HG03025 (cell line): ENCODE results near the gene PRDM11.
"Not testable (repeated sequence)": the region's sequence is repeated elsewhere in the genome, so short reads cannot be mapped to it uniquely, and the experiment has no call there.

ENCODE experiments used
- ATAC-seq: cut with Tn5 transposase; IDR thresholded peaks from one replicate; pipeline ENCODE4 v1.9.1; 2021; ENCODE audit warnings: mild to moderate bottlenecking, moderate library complexity; ENCODE audit not compliant: unreplicated experiment, low FRiP score

PRDM11 gene

GRCh38 chr11:45226901-45227300 lies 80.5 kb downstream of the PRDM11 start:
- ATAC-seq: no peak

- no peak for ATAC-seq
Observed at GRCh38 chr11:45227836-45228235, 81.4 kb downstream of the PRDM11 start.

- no peak for ATAC-seq
Observed at GRCh38 chr11:45229401-45230020, 83.1 kb downstream of the PRDM11 start.

- ATAC-seq: no peak
Observed at GRCh38 chr11:45232341-45233080, 86.1 kb downstream of the PRDM11 start.

GRCh38 chr11:45233121-45233803 lies 86.8 kb downstream of the PRDM11 start:
- peak; percentile 78 for ATAC-seq

GRCh38 chr11:45233804-45234170 lies 87.3 kb downstream of the PRDM11 start:
- ATAC-seq: no peak

- ATAC-seq: no peak
Observed at GRCh38 chr11:45234306-45235006, 88.0 kb downstream of the PRDM11 start.

- no peak for ATAC-seq
Observed at GRCh38 chr11:45237711-45238315, 91.4 kb downstream of the PRDM11 start.

- ATAC-seq: no peak
Observed at GRCh38 chr11:45238724-45239123, 92.3 kb downstream of the PRDM11 start.

GRCh38 chr11:45239733-45240132 lies 93.3 kb downstream of the PRDM11 start:
- ATAC-seq: no peak

GRCh38 chr11:45243967-45244366 lies 97.5 kb downstream of the PRDM11 start:
- no peak for ATAC-seq

GRCh38 chr11:45245218-45246045 lies 99.0 kb downstream of the PRDM11 start:
- ATAC-seq: no peak

- no peak for ATAC-seq
Observed at GRCh38 chr11:45246241-45246640, 99.8 kb downstream of the PRDM11 start.

GRCh38 chr11:45247433-45247832 lies 101.0 kb downstream of the PRDM11 start:
- no peak for ATAC-seq

- ATAC-seq: no peak
Observed at GRCh38 chr11:45248501-45249011, 102.1 kb downstream of the PRDM11 start.

- ATAC-seq: not testable (repeated sequence)
Observed at GRCh38 chr11:45249372-45249771, 102.9 kb downstream of the PRDM11 start.

GRCh38 chr11:45250035-45250718 lies 103.7 kb downstream of the PRDM11 start:
- no peak for ATAC-seq

- ATAC-seq: no peak
Observed at GRCh38 chr11:45252134-45252856, 105.9 kb downstream of the PRDM11 start.
